ENCODE measurements around the gene CCRL2.
"Not testable (repeated sequence)": the region's sequence is repeated elsewhere in the genome, so short reads cannot be mapped to it uniquely, and the experiment has no call there.

CCRL2 gene

DNA sequence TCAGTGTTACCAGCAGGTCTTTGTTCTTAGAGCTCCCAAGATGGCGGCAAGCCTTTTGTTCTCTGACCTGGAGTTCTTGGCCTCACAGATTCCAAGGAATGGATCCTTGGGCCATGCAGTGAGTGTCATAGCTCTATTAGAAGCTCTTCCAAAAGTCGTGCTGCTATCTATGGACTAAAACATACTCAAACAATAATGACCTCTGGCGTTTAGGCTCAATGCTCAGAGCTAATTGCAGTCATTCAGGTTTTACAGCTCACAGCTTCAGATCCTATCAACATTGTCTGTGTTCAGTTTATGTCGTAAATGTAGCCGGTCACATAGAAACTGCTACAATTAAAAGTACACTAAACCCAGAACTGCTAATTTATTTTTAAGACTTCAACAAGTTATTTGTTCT lies 22.2 kb downstream of the CCRL2 start:
- no peak for DNase-seq (ENCODE audit: low read depth)

DNA sequence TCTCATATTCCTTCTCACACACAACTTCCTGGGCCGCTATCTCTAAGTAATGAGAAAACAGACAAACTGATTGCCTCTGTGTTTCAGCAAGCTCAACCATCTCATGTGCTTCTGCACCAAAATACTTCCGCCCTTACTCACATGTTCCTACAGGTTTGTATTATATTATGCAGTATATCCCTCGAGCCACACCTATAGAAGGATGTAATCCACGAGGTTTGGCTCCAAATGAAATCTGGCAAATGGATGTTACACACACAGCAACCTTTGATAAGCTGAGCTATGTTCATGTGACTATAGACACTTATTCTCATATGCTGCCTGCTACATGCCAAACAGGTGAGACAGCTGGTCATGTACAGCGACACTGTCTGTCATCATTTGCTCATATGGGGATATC lies 22.6 kb downstream of the CCRL2 start:
- DNase-seq (ENCODE audit: low read depth): no peak

DNA sequence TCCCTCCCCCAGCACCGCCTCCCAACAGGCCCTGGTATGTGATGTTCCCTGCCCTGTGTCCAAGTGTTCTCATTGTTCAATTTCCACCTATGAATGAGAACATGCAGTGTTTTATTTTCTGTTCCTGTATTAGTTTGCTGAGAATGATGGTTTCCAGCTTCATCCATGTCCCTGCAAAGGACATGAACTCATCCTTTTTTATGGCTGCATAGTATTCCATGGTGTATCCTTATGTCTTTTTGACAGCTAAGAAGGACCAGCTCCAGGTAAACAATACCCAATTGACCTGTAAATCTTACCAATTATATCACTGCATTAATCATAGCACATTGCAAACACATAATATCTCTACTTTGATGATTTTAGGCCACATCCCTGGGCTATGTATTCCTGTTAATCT lies 23.8 kb downstream of the CCRL2 start:
- not testable (repeated sequence) for DNase-seq (ENCODE audit: low read depth)

DNA sequence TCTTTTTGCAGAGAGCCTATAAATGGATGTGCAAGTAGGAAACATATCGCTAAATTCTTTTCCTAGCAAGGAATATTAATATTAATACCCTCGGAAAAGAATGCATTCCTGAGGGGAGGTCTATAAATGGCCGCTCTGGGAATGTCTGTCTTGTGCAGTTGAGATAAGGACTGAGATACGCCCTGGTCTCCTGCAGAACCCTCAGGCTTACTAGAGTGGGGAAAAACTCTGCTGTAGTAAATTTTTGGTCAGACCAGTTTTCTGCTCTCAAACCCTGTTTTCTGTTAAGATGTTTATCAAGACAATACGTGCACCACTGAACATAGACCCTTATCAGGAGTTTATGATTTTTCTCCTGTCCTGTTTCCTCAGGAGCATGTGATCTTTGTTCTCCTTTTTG lies 24.8 kb downstream of the CCRL2 start:
- not testable (repeated sequence) for DNase-seq (ENCODE audit: low read depth)

DNA sequence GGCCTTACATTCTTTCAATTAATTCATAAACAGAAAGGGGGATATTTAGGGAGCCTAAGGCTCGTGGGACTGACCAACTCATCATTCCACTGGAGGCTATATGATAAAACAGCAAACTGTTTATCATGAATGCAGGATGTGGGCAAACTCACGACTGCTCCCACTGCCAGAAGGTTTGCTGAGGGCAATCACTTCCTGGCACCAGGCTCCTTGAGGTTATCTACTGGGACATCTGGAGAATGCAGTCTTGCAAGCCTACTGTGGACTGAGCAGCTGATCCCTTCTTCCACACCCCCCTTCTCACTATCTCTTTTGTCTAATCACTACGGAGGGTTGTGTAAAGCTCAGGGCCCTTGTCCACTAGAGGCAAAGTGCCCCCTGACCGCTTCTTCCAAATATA lies 26.1 kb downstream of the CCRL2 start:
- not testable (repeated sequence) for DNase-seq (ENCODE audit: low read depth)

DNA sequence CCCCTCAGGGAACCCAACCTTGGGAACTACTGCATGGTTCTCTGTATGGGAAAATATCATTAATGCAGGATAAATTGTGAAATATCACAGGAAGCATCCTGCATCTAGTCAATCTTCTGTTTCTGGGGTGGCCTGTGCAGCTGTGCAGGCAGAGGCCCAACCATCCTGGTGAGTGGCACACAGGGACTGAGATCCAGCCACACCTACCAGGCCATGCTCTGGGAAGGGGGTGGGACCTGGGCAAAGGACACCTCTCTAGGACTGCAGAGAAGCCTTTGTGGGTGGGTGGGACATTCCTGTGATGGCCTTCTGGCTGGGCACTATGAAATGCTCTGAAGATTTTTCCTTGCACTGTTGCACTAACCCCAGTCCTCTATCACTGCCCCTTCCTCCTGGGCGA lies 26.8 kb downstream of the CCRL2 start:
- DNase-seq (ENCODE audit: low read depth): no peak

DNA sequence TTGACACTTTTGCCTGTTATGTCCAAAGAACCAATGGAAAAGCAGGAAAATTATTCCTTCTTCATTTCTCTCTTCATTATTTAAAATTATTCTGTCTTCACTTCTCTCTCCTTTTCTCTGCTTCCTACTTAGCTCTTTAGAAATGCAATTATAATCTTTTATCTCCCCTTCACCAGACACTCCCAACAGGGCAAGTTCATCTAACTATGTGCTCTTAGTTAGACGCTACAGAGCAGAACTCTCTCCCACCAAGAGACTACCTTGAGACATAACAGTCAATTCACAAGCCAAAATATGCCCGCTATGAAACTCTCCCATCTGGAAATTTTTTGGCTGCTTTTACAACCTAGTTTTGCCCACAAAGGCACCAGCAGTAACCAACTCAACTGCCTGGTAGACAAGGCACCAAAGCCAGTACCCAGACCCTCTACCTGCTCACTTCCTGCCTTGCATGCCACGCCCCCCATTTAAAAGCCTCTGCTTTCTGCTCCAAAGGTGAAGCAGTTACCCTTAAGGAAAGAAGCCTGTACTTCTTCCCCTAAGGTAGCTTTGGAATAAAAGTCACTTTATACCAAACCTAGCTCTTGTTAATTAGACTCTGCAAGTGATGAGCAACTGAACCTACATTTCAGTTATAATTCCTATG lies 28.1 kb downstream of the CCRL2 start:
- DNase-seq (ENCODE audit: low read depth): no peak

DNA sequence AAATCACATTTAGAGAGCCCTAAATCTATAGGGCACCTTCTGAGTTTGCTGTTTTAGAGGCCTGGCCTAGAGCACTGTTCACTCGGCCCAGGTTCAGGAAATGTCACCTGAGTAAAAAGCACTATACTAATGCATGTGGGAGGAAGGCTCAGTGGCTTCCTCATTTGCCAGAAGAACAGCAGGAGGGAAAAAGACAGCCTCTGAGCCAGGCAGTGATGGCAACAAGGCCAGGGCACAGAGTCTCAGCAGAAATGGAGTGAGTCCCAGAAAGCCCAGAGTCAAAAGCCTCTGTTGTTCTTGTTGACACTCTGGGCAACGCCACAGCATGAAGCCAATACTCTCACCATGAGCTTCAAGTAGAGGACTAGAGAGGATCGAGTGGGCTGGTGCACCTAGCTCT lies 31.8 kb downstream of the CCRL2 start:
- DNase-seq (ENCODE audit: low read depth): no peak

DNA sequence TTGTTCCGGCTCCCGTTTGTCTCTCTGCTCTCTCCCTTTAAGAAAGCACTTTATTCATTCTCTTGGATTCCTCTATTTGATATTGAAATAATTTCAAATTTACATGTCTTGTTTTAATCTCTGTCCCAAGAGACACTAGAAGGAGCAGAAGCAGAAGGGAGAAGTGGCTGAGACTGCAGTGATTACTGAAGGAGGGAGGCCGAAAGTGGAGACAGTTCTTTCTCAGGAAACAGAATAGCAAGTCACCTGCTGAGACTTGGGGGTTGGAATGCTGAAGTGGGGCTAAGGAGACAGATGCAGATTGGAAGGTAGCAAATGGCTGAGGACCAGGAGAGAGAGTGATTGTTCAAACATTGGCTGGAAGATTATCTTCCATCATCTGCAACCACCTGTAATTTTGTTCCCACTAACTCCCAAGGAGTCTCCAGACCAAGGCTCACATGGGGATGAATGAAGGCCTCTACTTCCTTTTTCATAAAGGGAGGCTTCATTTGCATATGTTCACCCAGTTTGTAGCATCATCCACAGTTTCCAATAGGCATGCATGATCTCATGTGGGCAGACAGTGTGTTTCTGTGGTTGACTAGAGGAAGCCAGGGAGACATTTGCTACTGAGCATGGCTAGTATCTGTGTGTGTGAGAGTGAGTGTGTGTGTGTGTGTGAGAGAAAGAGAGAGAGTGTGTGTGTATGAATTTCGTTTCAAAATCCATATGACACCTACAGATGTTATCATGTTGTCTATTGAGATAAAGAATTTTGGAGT lies 33.7 kb downstream of the CCRL2 start:
- DNase-seq (ENCODE audit: low read depth): no peak

DNA sequence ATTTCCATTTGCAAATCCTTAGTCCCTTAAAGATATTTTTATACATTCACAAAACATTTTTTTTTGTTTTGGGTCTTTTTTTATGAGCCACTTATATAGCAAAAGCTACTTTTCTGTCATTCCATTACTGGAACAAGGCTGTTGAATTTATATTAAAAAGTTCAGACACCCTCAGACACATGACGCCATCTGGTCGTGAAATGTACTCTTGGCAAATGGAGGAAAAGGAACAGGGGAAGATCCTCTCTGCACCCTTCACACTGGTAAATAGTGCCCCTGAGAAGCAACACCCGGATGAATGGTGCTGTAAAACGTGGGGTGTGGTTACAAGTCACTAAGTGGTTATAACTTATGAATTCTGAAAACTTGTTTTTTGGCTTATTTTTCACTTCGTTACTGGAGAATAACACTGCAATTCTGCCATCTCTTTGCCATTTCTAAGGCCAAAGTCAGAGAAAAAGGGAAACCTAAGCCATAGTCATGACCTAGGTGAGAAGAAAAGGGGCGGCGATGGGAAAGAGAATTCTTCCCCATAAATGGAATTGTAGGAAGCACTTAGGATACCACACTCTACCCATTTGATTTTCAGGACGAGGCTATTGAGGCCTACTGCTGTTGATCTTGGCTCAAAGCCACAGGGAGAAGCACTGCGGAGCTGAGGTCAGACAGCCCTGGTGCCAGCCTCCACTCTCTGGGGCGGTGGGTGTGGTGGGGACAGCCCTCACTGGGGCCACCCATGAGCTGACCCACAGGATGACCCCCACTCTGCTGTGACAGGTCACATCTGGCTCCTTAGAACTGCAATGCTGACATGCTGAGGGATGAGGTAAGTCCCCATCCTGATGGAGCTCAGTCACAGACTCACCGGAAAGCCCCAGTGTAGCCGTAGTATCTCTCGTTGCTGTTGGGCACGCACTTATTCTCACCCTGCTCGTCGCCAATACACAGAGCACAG lies 35.8 kb downstream of the CCRL2 start:
- no peak for DNase-seq (ENCODE audit: low read depth)

DNA sequence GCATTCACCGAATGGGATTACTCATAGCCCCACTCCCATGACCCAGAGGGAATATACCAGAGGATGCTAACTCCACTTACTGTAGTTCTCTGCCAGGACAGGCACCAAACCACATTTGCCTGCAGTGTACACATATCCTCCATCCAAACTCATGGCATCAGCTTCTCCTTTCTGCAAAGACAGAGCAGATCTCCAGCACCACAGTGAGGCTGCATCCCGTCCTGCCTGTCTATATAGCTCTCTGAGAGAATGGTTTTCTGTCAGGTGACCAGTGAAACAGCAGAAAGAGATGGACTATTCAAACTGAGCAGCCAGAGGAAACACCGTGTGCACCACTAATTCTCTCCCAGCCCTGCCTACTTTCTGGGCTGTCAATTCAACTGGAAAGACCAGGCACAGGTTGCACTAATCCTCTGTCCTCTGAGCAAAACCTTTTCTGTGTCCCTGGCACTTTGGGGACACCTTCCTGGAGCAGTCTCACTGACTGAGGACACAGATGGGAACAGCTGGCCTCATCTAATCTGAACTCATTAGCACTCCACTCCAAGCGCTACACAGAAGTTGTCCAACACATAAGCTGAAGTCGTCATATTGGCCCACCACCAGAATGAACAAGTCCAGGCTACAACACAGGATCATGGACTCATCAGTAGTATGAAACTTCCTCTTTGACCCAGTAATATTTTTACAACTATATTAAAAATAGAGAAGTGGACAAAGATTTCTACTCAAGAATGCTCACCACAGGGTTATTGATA lies 40.3 kb downstream of the CCRL2 start:
- no peak for DNase-seq (ENCODE audit: low read depth)

DNA sequence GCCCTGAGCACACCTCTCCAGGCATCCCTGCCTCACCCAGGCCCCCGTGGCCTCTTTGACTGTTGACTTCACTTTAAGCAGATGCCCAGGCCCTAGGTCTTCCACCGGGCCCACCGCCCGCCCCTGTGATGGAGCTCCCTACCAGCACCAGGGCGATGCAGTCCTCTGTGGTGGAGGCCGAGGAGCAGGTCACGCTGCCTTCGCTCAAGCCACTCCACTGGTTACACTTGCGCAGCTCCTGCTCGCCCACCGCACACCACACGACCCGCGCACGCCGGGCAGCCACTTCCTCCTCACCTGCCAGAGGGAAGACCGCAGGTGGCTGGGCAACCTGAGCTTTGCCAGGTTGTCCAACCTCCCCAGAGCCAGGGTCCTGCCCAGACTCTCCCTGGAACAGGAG lies 41.7 kb downstream of the CCRL2 start:
- DNase-seq (ENCODE audit: low read depth): no peak

DNA sequence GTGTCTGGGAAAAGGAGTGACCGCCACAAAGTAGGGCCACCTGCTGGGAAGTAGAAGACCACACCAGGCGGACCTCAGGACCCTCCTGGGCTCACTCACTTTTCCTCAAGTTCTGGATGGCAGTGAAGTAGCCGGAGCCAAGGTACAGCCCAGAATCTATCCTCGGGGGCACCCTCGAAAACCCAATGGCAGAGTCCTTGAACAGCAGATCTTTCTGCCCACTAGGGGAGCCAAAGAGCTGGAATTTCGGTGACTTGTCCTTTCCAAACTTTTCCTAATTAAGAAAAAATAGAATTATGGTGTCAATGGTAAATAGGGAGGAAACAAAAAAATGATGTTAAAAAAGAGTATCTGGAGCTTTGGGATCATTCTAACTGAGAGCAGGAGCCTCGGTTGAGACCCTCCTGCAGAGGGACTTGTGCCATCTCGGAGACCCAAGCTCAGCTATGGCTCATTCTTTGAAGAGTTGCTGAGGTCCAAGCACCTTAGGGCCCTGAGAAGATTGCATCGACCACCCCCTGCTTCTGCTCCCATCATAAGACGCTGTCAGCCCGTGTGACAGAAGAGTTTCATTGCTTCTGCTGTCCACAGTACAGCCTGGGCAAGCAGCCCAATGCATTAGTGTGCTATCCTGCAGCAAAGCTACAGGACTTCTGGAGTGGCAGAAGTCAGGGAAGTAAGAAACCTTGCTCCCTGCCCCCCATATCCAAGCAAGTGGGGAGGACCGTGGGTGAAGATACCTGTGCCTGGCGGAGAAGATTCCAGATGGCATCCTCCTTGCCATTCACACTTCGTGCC lies 42.9 kb downstream of the CCRL2 start:
- no peak for DNase-seq (ENCODE audit: low read depth)

DNA sequence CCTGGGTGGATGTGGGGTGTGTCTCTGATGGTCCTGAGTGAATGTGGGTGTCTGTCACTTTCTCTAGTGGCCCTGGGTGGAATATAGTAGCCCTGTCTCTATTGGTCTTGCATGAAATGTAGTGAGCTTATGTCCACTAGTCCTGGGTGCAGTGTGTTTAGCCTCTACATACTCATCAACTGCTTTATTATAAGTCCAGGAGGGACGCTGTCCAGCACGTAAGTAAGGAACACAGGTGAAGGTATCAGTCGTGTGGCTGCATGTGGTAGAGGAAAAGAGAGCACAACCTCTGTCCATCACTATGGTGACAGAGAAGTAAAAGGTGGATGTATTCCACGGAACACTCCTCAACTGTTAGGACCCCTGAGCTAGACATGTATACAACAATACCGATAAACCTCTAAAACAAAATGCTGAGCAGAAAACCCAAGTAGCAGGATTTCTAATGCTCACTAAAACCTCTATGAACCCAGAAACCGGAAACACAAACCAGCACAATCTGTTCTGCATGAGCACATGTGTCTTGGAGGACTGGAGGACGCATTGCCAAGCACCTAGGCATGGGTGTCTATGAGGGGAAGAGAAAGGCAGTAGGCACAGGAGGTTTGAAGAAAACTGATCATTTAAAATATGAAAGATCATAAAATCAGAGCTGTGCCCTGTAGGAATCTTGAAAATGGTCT lies 46.6 kb downstream of the CCRL2 start:
- DNase-seq (ENCODE audit: low read depth): no peak

DNA sequence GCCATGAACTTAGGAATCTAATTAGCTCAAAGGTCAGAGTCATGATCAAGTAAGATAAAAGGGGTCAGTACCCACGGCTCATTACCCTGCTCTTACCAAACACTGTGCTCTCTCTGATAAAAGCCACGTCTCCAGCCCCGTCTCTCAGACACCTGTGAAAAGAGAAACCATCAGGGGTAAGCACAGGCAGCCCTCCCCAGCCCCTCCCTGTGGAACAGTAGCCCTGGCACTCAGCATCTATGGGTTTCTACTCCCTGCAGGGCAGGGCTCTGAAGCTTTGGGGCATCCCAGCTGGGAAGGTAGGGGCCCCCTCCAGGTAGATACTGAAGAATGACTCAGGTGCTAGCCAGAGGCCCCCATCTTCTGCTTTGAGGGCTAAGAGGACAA lies 47.1 kb downstream of the CCRL2 start:
- no peak for DNase-seq (ENCODE audit: low read depth)

DNA sequence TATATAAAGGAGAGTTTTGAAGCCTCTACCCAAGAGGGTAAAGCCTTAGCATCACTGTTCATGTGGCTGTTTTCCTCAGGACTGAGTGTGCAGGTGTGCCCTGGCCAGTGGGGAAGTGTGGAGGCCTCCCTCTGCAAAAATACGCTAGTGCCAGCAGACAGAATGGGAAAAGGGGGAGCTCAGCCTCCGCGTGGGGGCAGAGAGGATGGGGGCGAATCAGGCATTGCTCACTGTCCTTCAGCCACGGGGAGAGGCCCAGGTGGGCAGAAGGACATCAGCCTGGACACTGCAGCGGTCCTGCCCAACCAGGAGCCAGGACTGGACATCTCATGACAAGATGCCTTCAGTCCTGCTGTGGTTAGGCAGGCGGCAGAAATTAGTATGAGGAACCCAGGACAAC lies 47.5 kb downstream of the CCRL2 start:
- no peak for DNase-seq (ENCODE audit: low read depth)

DNA sequence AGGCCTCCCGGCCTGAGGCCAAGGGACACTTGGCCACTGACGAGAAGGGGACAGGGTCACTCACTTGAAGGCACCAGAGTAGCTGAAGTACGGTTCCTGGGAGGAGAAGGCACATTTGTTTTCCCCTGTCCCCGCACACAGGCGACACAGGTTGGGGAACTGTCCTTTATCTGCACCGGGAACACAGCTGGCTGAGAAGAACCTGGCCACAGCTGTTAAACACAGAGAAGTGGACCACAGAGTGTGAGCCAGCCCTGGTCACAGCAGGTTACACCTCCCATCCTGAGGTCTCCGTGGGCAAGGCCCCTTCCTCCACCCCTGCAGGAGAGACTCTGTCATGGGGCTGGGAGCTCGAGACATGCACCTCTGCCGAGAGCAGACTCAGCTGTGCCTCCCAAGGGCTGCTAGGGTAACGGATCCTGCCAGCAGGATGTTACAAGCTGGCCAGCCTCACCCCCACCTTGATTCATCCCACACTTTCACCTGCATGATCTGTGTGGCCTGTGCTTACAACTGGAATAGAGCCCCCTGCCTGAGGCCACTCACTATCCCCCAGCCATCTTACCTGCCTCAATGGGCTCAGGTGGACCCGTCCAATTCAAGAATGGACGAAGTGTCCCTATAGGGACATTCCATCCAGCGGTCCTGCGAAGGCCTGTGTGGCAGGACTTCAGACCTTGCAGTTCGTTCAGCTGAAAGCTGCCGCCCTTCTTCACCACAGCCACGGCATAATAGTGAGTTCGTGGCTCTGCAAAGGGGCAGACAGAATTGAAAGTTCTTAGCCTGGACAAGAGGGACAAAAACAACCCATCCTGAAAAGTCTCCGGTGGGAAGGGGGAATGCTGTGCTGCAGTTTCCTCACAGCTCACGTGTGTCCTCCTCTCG lies 48.4 kb downstream of the CCRL2 start:
- no peak for DNase-seq (ENCODE audit: low read depth)

DNA sequence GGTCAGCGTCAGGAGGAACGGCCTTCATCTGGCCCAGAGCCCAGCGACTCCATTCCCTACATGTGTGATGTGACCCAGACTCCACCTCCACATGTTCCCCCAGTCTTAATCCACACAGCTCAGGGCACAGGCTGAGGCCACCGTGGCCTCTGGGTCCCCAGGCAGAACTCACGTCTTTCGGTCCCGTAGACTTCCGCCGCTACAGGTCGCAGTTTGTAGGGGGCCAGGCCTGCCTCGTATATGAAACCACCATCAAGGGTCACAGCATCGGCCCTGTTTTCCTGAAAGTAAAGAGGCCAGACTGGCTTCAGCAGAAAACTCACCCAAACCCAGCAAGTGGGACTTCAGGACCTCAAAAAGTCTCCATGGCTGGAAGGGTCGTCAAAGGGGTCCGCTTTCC lies 49.1 kb downstream of the CCRL2 start:
- no peak for DNase-seq (ENCODE audit: low read depth)

All from stimulated activated CD8-positive, alpha-beta memory T cell treated with anti-CD3 and anti-CD28 coated beads, Interleukin-15, amount 100 ng/mL, for 1 hour (primary cell).